HG03066 (cell line): ENCODE data around the gene OCIAD2.
"Not testable (repeated sequence)": the region's sequence is repeated elsewhere in the genome, so short reads cannot be mapped to it uniquely, and the experiment has no call there.

Experiments used
- ATAC-seq: cut with Tn5 transposase; IDR thresholded peaks from one replicate; pipeline ENCODE4 v1.9.1; 2021; ENCODE audit warnings: low read depth; ENCODE audit not compliant: unreplicated experiment

The OCIAD2 gene

GRCh38 chr4:48862038-48862437 is 44.5 kb downstream of the OCIAD2 start:
- no peak for ATAC-seq

DNA sequence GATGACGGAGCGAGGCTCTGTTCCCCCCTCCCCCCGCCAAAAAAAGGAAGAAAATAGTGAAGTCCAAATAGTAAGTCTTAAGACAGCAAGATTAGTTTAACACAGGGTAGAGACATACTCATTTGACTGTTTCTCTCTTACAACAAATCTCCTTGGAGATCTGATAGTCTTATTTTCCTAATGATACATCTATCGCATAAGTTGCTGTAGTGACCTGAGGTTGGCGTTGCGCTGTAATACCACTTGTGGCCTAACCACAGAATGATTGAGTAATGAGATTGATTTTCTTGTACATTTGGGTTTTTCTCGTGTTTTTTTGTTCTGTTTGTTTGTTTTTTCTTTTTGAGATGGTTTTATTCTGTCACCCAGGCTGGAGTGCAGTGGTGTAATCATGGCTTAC is 48.4 kb downstream of the OCIAD2 start:
- ATAC-seq: no peak

DNA sequence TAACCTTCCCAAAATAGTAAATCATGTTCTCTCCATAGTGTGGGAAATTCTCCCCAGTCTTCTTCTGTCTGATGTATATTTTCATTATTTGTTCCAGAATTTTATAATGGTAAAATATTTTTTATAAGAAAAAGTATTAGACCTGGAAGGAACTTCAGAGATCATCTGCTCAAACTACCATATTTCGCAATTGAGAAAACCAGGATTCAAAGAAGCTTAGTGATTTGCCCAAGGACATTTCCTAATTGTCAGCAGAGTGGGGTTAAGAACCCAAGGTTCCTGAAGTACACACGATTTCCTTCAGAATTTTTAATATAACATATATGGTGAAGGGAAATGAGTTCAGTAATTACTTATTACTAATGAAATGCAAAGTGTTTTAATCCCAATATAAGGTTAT is 51.6 kb downstream of the OCIAD2 start:
- no peak for ATAC-seq

DNA sequence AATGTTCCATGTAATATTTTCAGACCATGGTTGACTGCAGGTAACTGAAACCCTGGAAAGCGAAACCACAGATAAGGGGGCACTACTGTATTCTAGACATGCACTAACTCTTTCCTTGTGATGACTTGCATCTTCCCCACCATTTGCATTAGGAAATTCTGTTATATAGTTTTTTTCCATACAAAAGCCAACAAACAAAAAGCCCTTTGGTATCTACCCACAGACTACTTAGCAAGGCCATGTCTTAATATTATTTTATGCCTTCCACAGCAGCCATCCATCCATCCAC is 52.2 kb downstream of the OCIAD2 start:
- ATAC-seq: no peak

GRCh38 chr4:48853604-48854394 is 52.8 kb downstream of the OCIAD2 start:
- ATAC-seq: no peak

DNA sequence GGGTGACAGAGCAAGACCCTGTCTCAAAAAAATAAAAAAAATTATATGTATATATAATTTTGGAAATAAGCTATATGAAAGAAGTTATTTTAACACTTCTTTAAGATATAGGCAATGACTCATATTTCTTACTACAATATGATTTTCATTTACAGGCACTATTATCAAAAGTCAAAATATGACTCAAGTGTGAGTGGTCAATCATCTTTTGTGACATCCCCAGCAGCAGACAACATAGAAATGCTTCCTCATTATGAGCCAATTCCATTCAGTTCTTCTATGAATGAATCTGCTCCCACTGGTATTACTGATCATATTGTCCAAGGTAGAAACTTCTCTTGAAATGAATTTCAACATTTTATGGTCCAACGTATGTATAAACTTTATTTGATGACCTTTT is 54.9 kb downstream of the OCIAD2 start:
- no peak for ATAC-seq

DNA sequence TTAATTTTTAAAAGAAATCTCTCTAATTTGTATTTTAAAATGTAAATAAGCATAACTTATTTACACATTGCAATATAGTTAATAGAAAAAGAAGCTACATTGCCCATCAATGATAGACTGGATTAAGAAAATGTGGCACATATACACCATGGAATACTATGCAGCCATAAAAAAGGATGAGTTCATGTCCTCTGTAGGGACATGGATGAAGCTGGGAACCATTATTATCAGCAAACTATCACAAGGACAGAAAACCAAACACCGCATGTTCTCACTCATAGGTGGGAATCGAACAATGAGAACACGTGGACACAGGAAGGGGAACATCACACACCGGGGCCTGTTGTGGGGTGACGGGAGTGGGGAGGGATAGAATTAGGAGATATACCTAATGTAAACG is 57.8 kb downstream of the OCIAD2 start:
- ATAC-seq: not testable (repeated sequence)

GRCh38 chr4:48844843-48845242 is 61.7 kb downstream of the OCIAD2 start:
- ATAC-seq: no peak

- no peak for ATAC-seq
Measured at GRCh38 chr4:48841045-48841827, 65.3 kb downstream of the OCIAD2 start.

- ATAC-seq: no peak
Measured at GRCh38 chr4:48836658-48837057, 69.9 kb downstream of the OCIAD2 start.
